Caco-2 (cell line): ENCODE results near the gene SULT4A1. TPM values are rescaled to one million over a fixed set of nuclear protein-coding genes. Genes with fewer than 3 reads are reported as not detected.

Experiments used
- BruUV-seq: library from RNA; stranded (reverse); fragments of 400-500 nt; replicated peaks from 2 replicates; lab custom pipeline; 2021; lab: Mats Ljungman, UMichigan
- CTCF ChIA-PET: fragments of 300-600 bp; sonication (Branson Sonifier 250); formaldehyde crosslinking; loops from one replicate; lab custom pipeline; 2022; ENCODE audit warnings: antibody characterized with exemption; lab: Charles Lee
- POLR2A ChIA-PET: fragments of 300-600 bp; sonication (Branson Sonifier 250); formaldehyde crosslinking; loops from one replicate; lab custom pipeline; 2022; ENCODE audit warnings: antibody characterized with exemption; lab: Charles Lee
- DNase-seq, 2 experiments: peaks; one replicate each; pipeline versions ENCODE4 v3.0.0 to v3.0.0-alpha.2; 2020 to 2022
- H3K27me3 ChIP-seq: replicated peaks from 2 replicates; pipeline ENCODE4 v1.6.0; 2011; ENCODE audit warnings: low read length; ENCODE audit not compliant: control insufficient read depth, insufficient read depth
- H3K36me3 ChIP-seq: 2 replicates; pipeline ENCODE4 v1.5.1; 2011; ENCODE audit warnings: low read length; ENCODE audit not compliant: control insufficient read depth, insufficient read depth
- H3K4me1 ChIP-seq: fragments of 250-450 bp; sonication (Bioruptor Pico); 2 replicates; pipeline ENCODE4 v1.5.1; 2020; ENCODE audit warnings: mild to moderate bottlenecking
- H3K4me3 ChIP-seq: 2 replicates; pipeline ENCODE4 v1.5.1; 2011; ENCODE audit warnings: low read depth, mild to moderate bottlenecking, control low read depth, low read length
- H3K9me3 ChIP-seq: fragments of 250-450 bp; sonication (Bioruptor Pico); 2 replicates; pipeline ENCODE4 v1.5.1; 2020; ENCODE audit warnings: mild to moderate bottlenecking, moderate library complexity
- H3K27ac Mint-ChIP-seq: one replicate; pipeline ENCODE4 v1.8.0; 2022; ENCODE audit warnings: mixed read lengths; ENCODE audit not compliant: unreplicated experiment
- H3K27me3 Mint-ChIP-seq: one replicate; pipeline ENCODE4 v1.8.0; 2022; ENCODE audit warnings: mixed read lengths; ENCODE audit not compliant: insufficient read depth, unreplicated experiment
- H3K36me3 Mint-ChIP-seq: one replicate; pipeline ENCODE4 v1.8.0; 2022; ENCODE audit warnings: mild to moderate bottlenecking, mixed read lengths; ENCODE audit not compliant: insufficient read depth, unreplicated experiment
- H3K4me1 Mint-ChIP-seq: one replicate; pipeline ENCODE4 v1.8.0; 2022; ENCODE audit warnings: low read depth, mixed read lengths; ENCODE audit not compliant: unreplicated experiment
- H3K4me3 Mint-ChIP-seq: one replicate; pipeline ENCODE4 v1.8.0; 2022; ENCODE audit warnings: mild to moderate bottlenecking, moderate library complexity, mixed read lengths; ENCODE audit not compliant: unreplicated experiment
- H3K9me3 Mint-ChIP-seq: one replicate; pipeline ENCODE4 v1.8.0; 2022; ENCODE audit warnings: mixed read lengths; ENCODE audit not compliant: unreplicated experiment
- CTCF ChIP-seq, 2 experiments: fragments of 200-600 bp in 1 of 2; IDR thresholded peaks; 1 replicate in 1 of 2; 2 replicates in 1 of 2; pipeline versions ENCODE4 v1.5.1 to v1.8.0; 2011 to 2022; ENCODE audit warnings: antibody characterized with exemption in 1 of 2, control low read depth in 1 of 2, inconsistent platforms in 1 of 2, low read depth in 1 of 2, low read length in 1 of 2, mild to moderate bottlenecking in 1 of 2, moderate library complexity in 1 of 2; ENCODE audit not compliant: insufficient read depth in 1 of 2, severe bottlenecking in 1 of 2, unreplicated experiment in 1 of 2
- intact Hi-C: fragments of 100-400 bp; cut with micrococcal nuclease; formaldehyde crosslinking; loops from one replicate; pipeline ENCODE4 v1.10.0; 2022; ENCODE audit not compliant: unreplicated experiment
- total RNA-seq: library from RNA; stranded (reverse); gene quantifications from 2 replicates; pipeline ENCODE4 v1.2.3, GENCODE V29; 2022

SULT4A1 gene
- total RNA-seq, 1 experiment from 2014 or later: not detected

GRCh38 chr22:43820651-43821305, 41.5 kb downstream of the SULT4A1 start:
- no peaks in the 10 kb centered on the region for H3K4me1 Mint-ChIP-seq
- ChIA-PET POLR2A (no interaction called here), CTCF (no interaction called here)
- TF ChIP-seq CTCF (IDR thresholded peaks at IDR 0.05; ENCODE audit: insufficient read depth in 1 of 2, low read depth in 1 of 2, low read length in 1 of 2, severe bottlenecking in 1 of 2, unreplicated experiment in 1 of 2): no peak
- no peak for DNase-seq
- intact Hi-C loops: loop anchor here (10.0 kb wide), 1 partner anchor 436 kb away; no protein-coding TSS in a partner anchor
- no TSS peak for BruUV-seq
- no peak overlapping the region for H3K27ac Mint-ChIP-seq
- H3K27me3 Mint-ChIP-seq: peaks cover 35% of the 10 kb centered on the region
- H3K4me3 Mint-ChIP-seq: no peak overlapping the region
- no peak overlapping the region for H3K4me3 ChIP-seq
- H3K36me3 ChIP-seq: no peaks in the 10 kb centered on the region
- no peaks in the 10 kb centered on the region for H3K9me3 ChIP-seq
- no peaks in the 10 kb centered on the region for H3K27me3 ChIP-seq
- peaks cover 8% of the 10 kb centered on the region; the same call in 1 of the 2 replicates for H3K4me1 ChIP-seq
- H3K36me3 Mint-ChIP-seq: no peaks in the 10 kb centered on the region
- H3K9me3 Mint-ChIP-seq: no peaks in the 10 kb centered on the region

- ChIA-PET POLR2A (no interaction called here), CTCF (interaction anchor here (0.6 kb wide), 1 partner anchor 177 kb away, joined by 6 read pairs; no protein-coding TSS in a partner anchor)
- DNase-seq: no peak
- no peaks in the 10 kb centered on the region for H3K36me3 ChIP-seq
- peaks cover 8% of the 10 kb centered on the region; the same call in 1 of the 2 replicates for H3K4me1 ChIP-seq
- Mint-ChIP-seq H3K36me3 (no peaks in the 10 kb centered on the region), H3K4me3 (no peak overlapping the region), H3K27ac (no peak overlapping the region), H3K27me3 (peaks cover 31% of the 10 kb centered on the region), H3K4me1 (no peaks in the 10 kb centered on the region), H3K9me3 (no peaks in the 10 kb centered on the region)
- no TSS peak for BruUV-seq
- H3K9me3 ChIP-seq: no peaks in the 10 kb centered on the region
- H3K27me3 ChIP-seq: no peaks in the 10 kb centered on the region
- H3K4me3 ChIP-seq: no peak overlapping the region
- no peak for TF ChIP-seq CTCF (IDR thresholded peaks at IDR 0.05; ENCODE audit: insufficient read depth in 1 of 2, low read depth in 1 of 2, low read length in 1 of 2, severe bottlenecking in 1 of 2, unreplicated experiment in 1 of 2)
- intact Hi-C loops: loop anchor here (10.0 kb wide), 1 partner anchor 435 kb away; no protein-coding TSS in a partner anchor
Measured at GRCh38 chr22:43819931-43820640, 42.2 kb downstream of the SULT4A1 start.

- no peaks in the 10 kb centered on the region for H3K4me1 Mint-ChIP-seq
- Histone ChIP-seq H3K9me3 (no peaks in the 10 kb centered on the region), H3K4me1 (peaks cover 8% of the 10 kb centered on the region; the same call in 1 of the 2 replicates), H3K36me3 (no peaks in the 10 kb centered on the region), H3K4me3 (no peak overlapping the region), H3K27me3 (no peaks in the 10 kb centered on the region)
- no peaks in the 10 kb centered on the region for H3K9me3 Mint-ChIP-seq
- DNase-seq: no peak
- no TSS peak for BruUV-seq
- no peak overlapping the region for H3K27ac Mint-ChIP-seq
- ChIA-PET CTCF (interaction anchor here (0.6 kb wide), 1 partner anchor 176 kb away, joined by 6 read pairs; no protein-coding TSS in a partner anchor), POLR2A (no interaction called here)
- peaks cover 25% of the 10 kb centered on the region for H3K27me3 Mint-ChIP-seq
- H3K36me3 Mint-ChIP-seq: no peaks in the 10 kb centered on the region
- intact Hi-C loops: no loop called here
- TF ChIP-seq CTCF (IDR thresholded peaks at IDR 0.05; ENCODE audit: insufficient read depth in 1 of 2, low read depth in 1 of 2, low read length in 1 of 2, severe bottlenecking in 1 of 2, unreplicated experiment in 1 of 2): no peak
- H3K4me3 Mint-ChIP-seq: no peak overlapping the region
Measured at GRCh38 chr22:43819421-43819921, 42.8 kb downstream of the SULT4A1 start.
